Measurements from ENCODE around the gene SMARCD1. TPM values are rescaled to one million over a fixed set of nuclear protein-coding genes. Genes with fewer than 3 reads are reported as not detected.

The SMARCD1 gene
- total and polyA plus RNA-seq, 9 of the 15 experiments (the other 6 are each of a cell fraction or from before 2014, with no cell fraction given): 0.86 to 91.7 (median 48.0) TPM

DNA sequence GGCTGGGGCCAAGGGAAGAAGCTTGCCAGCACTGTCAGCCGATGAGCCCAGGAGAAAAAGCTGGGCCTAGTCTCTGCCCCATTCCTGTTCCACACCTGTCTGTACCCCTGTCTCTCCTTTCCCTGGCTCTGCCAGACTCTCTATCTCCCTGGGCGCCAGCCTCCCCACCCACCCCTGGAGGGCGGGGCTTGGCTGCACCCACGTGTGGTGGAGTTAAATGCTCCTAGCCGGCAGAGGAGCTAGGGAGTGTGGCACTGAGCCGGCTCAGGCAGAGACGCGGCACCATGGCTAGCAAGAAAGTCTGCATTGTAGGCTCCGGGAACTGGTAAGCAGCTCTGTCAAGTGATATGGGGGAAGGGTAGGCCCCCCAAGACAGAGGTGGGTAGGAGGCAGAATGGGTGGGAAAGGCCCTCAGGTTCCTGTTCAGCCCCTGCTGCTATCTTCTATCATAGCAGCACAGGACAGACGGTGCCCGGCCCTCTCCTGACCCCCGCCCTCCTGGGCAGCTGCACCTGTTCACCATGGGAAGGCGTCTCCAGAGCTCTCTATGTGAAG, 18.7 kb downstream of the SMARCD1 start, which contains the start of gene GPD1 (continued):
- TF ChIP-seq, protein P1, sequence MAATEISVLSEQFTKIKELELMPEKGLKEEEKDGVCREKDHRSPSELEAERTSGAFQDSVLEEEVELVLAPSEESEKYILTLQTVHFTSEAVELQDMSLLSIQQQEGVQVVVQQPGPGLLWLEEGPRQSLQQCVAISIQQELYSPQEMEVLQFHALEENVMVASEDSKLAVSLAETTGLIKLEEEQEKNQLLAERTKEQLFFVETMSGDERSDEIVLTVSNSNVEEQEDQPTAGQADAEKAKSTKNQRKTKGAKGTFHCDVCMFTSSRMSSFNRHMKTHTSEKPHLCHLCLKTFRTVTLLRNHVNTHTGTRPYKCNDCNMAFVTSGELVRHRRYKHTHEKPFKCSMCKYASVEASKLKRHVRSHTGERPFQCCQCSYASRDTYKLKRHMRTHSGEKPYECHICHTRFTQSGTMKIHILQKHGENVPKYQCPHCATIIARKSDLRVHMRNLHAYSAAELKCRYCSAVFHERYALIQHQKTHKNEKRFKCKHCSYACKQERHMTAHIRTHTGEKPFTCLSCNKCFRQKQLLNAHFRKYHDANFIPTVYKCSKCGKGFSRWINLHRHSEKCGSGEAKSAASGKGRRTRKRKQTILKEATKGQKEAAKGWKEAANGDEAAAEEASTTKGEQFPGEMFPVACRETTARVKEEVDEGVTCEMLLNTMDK (IDR thresholded peaks at IDR 0.05; ENCODE audit: borderline replicate concordance, insufficient read depth, low read depth, low read length, poor library complexity, severe bottlenecking): no peak
- TF ChIP-seq POU5F1 (IDR thresholded peaks at IDR 0.05; ENCODE audit: borderline replicate concordance, low read depth, low read length, partially characterized antibody): no peak
- no peak for TF ChIP-seq SETDB1 (IDR thresholded peaks at IDR 0.05; ENCODE audit: low read length)
- no peak for TF ChIP-seq MTF1 (CRISPR knock-in tag; IDR thresholded peaks at IDR 0.05; ENCODE audit: borderline replicate concordance)
- TF ChIP-seq, protein P2, sequence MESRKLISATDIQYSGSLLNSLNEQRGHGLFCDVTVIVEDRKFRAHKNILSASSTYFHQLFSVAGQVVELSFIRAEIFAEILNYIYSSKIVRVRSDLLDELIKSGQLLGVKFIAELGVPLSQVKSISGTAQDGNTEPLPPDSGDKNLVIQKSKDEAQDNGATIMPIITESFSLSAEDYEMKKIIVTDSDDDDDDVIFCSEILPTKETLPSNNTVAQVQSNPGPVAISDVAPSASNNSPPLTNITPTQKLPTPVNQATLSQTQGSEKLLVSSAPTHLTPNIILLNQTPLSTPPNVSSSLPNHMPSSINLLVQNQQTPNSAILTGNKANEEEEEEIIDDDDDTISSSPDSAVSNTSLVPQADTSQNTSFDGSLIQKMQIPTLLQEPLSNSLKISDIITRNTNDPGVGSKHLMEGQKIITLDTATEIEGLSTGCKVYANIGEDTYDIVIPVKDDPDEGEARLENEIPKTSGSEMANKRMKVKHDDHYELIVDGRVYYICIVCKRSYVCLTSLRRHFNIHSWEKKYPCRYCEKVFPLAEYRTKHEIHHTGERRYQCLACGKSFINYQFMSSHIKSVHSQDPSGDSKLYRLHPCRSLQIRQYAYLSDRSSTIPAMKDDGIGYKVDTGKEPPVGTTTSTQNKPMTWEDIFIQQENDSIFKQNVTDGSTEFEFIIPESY (CRISPR knock-in tag; IDR thresholded peaks at IDR 0.05): no peak
- TF ChIP-seq ZBTB1 (CRISPR knock-in tag; IDR thresholded peaks at IDR 0.05; ENCODE audit: borderline replicate concordance, low read depth): 0 out of 2 replicates have a peak, but pooled peaks have one; percentile 16
- no peak for TF ChIP-seq PTTG1 (tag; IDR thresholded peaks at IDR 0.05; ENCODE audit: low read depth)
- TF ChIP-seq, protein P3, sequence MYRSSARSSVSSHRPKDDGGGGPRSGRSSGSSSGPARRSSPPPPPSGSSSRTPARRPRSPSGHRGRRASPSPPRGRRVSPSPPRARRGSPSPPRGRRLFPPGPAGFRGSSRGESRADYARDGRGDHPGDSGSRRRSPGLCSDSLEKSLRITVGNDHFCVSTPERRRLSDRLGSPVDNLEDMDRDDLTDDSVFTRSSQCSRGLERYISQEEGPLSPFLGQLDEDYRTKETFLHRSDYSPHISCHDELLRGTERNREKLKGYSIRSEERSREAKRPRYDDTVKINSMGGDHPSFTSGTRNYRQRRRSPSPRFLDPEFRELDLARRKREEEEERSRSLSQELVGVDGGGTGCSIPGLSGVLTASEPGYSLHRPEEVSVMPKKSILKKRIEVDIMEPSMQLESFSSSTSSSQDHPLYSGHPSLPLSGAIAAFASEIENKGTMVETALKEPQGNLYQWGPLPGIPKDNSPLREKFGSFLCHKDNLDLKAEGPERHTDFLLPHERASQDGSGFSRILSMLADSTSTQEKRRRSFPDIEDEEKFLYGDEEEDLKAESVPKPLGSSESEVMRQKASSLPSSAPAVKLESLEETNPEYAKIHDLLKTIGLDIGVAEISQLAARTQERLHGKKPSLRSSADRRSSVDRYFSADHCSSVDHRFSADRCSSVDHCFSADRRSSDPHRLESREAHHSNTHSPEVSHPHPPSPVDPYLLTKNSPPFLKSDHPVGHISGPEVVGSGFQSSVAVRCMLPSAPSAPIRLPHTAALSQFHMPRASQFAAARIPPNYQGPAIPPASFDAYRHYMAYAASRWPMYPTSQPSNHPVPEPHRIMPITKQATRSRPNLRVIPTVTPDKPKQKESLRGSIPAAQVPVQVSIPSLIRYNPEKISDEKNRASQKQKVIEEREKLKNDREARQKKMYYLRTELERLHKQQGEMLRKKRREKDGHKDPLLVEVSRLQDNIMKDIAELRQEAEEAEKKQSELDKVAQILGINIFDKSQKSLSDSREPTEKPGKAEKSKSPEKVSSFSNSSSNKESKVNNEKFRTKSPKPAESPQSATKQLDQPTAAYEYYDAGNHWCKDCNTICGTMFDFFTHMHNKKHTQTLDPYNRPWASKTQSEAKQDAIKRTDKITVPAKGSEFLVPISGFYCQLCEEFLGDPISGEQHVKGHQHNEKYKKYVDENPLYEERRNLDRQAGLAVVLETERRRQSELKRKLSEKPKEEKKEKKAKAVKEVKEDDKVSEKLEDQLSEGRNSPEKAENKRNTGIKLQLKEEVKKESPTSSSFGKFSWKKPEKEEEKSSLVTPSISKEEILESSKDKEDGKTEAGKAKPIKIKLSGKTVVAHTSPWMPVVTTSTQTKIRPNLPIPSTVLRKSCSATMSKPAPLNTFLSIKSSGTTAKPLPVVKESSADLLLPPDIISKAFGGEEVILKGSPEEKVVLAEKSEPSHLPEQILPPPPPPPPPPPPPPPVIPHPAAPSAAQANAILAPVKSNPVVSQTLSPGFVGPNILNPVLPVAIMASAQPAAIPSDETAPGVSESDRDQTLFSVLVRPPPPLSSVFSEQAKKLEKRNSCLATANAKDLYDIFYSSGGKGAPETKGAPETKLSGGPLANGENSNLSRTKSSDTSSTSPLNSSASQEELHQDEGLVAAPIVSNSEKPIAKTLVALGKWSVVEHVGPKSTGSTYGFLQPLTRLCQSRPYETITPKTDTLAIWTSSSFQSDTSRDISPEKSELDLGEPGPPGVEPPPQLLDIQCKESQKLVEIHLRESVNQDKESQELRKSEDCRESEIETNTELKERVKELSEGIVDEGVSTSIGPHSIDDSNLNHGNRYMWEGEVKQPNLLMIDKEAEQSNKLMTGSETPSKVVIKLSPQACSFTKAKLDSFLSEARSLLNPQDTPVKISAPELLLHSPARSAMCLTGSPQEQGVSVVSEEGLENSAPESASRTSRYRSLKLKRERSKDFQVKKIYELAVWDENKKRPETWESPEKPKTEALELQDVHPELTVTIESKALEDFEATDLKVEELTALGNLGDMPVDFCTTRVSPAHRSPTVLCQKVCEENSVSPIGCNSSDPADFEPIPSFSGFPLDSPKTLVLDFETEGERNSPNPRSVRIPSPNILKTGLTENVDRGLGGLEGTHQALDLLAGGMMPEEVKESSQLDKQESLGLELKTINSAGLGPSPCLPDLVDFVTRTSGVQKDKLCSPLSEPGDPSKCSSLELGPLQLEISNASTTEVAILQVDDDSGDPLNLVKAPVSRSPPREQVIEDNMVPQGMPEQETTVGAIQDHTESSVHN (IDR thresholded peaks at IDR 0.05; ENCODE audit: borderline replicate concordance in 1 of 2, low read depth in 1 of 2): no peak
- no peak for TF ChIP-seq SNRNP70 (optimal IDR thresholded peaks at IDR 0.05; ENCODE audit: low read depth, low read length)
- no peak for TF ChIP-seq GABPA (tag; conservative IDR thresholded peaks at IDR 0.05; ENCODE audit: low read depth)
- TF ChIP-seq KAT2B (IDR thresholded peaks at IDR 0.05; ENCODE audit: low read depth, low read length): no peak
- no peak for TF ChIP-seq MCM3 (IDR thresholded peaks at IDR 0.05)
- TF ChIP-seq RAD21 (CRISPR knock-in tag; conservative IDR thresholded peaks at IDR 0.05 in 1 of 2, IDR thresholded peaks at IDR 0.05 in 1 of 2): no peak
- no peak; the same call in 1 of the 2 replicates for TF ChIP-seq CBFA2T3 (IDR thresholded peaks at IDR 0.05)
- TF ChIP-seq TEAD2 (tag; IDR thresholded peaks at IDR 0.05): no peak

Measured in K562 (cell line).